Esophagus muscularis mucosa (tissue), 4 donors: ENCODE measurements around the gene KRTAP9-2.
"Not testable (repeated sequence)": the region's sequence is repeated elsewhere in the genome, so short reads cannot be mapped to it uniquely, and the experiment has no call there.

ENCODE experiments used
- EP300 ChIP-seq: sonication (generic); formaldehyde crosslinking; IDR thresholded peaks from one replicate; pipeline ENCODE4 v1.6.1; 2017; ENCODE audit warnings: antibody characterized with exemption
- POLR2A ChIP-seq: fragments of 450-650 bp; IDR thresholded peaks from one replicate; pipeline ENCODE4 v1.6.1; 2017; ENCODE audit warnings: antibody characterized with exemption, moderate library complexity, mild to moderate bottlenecking, low read depth
- POLR2AphosphoS5 ChIP-seq, 2 donors: sonication (generic); formaldehyde crosslinking; IDR thresholded peaks; one replicate each; pipeline ENCODE4 v1.6.1; 2017; ENCODE audit warnings: antibody characterized with exemption in 2 of 2
- TF ChIP-seq, protein P1 (sequence below), 3 experiments: fragments of 200-600 bp in 2 of 3; fragments of 450-650 bp in 1 of 3; sonication (generic) in 2 of 3; IDR thresholded peaks; one replicate each; pipeline ENCODE4 v1.5.1; 2017 to 2019; ENCODE audit warnings: antibody characterized with exemption in 3 of 3, mild to moderate bottlenecking in 2 of 3, moderate library complexity in 1 of 3

DNA sequence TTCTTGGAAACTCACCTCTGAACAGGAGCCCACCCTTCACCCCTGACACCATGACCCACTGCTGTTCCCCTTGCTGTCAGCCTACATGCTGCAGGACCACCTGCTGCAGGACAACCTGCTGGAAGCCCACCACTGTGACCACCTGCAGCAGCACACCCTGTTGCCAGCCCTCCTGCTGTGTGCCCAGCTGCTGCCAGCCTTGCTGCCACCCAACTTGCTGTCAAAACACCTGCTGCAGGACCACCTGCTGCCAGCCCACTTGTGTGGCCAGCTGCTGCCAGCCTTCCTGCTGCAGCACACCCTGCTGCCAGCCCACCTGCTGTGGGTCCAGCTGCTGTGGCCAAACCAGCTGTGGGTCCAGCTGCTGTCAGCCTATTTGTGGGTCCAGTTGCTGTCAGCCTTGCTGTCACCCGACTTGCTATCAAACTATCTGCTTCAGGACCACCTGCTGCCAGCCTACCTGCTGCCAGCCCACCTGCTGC, 36.6 kb upstream of the KRTAP9-2 start, which contains the start of gene KRTAP9-1:
- TF ChIP-seq, protein P1, sequence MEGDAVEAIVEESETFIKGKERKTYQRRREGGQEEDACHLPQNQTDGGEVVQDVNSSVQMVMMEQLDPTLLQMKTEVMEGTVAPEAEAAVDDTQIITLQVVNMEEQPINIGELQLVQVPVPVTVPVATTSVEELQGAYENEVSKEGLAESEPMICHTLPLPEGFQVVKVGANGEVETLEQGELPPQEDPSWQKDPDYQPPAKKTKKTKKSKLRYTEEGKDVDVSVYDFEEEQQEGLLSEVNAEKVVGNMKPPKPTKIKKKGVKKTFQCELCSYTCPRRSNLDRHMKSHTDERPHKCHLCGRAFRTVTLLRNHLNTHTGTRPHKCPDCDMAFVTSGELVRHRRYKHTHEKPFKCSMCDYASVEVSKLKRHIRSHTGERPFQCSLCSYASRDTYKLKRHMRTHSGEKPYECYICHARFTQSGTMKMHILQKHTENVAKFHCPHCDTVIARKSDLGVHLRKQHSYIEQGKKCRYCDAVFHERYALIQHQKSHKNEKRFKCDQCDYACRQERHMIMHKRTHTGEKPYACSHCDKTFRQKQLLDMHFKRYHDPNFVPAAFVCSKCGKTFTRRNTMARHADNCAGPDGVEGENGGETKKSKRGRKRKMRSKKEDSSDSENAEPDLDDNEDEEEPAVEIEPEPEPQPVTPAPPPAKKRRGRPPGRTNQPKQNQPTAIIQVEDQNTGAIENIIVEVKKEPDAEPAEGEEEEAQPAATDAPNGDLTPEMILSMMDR (IDR thresholded peaks at IDR 0.05): not testable (repeated sequence)
- not testable (repeated sequence) for TF ChIP-seq POLR2A; POLR2AphosphoS5 (IDR thresholded peaks at IDR 0.05); EP300
